HepG2 (cell line): ENCODE data around the gene CACNA1H. TPM values are rescaled to one million over a fixed set of nuclear protein-coding genes. Genes with fewer than 3 reads are reported as not detected.

Experiments used
- CEBPB ChIP-seq: IDR thresholded peaks from 2 replicates; pipeline ENCODE4 v1.6.1; 2011; ENCODE audit warnings: low read depth, low read length, improper control_type of control experiment, borderline replicate concordance
- CHD2 ChIP-seq: IDR thresholded peaks from 2 replicates; pipeline ENCODE4 v1.6.1; 2011; ENCODE audit warnings: low read depth, low read length, improper control_type of control experiment
- FOXK2 ChIP-seq: fragments of 450-650 bp; IDR thresholded peaks from 2 replicates; pipeline ENCODE4 v1.6.1; 2016
- GATA4 ChIP-seq: sonication (generic); IDR thresholded peaks from 2 replicates; pipeline ENCODE4 v1.6.1; 2016; ENCODE audit warnings: antibody characterized with exemption, low read depth, borderline replicate concordance
- HNRNPUL1 ChIP-seq: fragments of 200-400 bp; formaldehyde crosslinking; IDR thresholded peaks from 2 replicates; pipeline ENCODE4 v1.6.1; 2017; ENCODE audit warnings: low read depth, mild to moderate bottlenecking, low read length, moderate library complexity
- RARG ChIP-seq: sonication (generic); formaldehyde crosslinking; IDR thresholded peaks from 2 replicates; pipeline ENCODE4 v1.4.0; 2020; ENCODE audit warnings: low read depth, mild to moderate bottlenecking, missing genetic modification reagents
- SPEN ChIP-seq: sonication (generic); formaldehyde crosslinking; IDR thresholded peaks from 2 replicates; pipeline ENCODE4 v1.5.1; 2020; ENCODE audit warnings: low read depth, mild to moderate bottlenecking, missing genetic modification reagents
- ZNF136 ChIP-seq: sonication (generic); formaldehyde crosslinking; IDR thresholded peaks from 2 replicates; pipeline ENCODE4 v1.8.1; 2022; ENCODE audit warnings: low read depth, mild to moderate bottlenecking, moderate library complexity, missing genetic modification reagents
- ZNF232 ChIP-seq: sonication (generic); formaldehyde crosslinking; IDR thresholded peaks from 2 replicates; pipeline ENCODE4 v1.4.0; 2020; ENCODE audit warnings: missing genetic modification reagents, borderline replicate concordance
- ZNF329 ChIP-seq: sonication (generic); formaldehyde crosslinking; IDR thresholded peaks from 2 replicates; pipeline ENCODE4 v1.9.0; 2021; ENCODE audit warnings: low read depth, mild to moderate bottlenecking, missing genetic modification reagents
- ZNF484 ChIP-seq: sonication (generic); formaldehyde crosslinking; IDR thresholded peaks from 2 replicates; pipeline ENCODE4 v1.5.1; 2020; ENCODE audit warnings: mild to moderate bottlenecking, low read depth, missing genetic modification reagents, borderline replicate concordance
- ZNF570 ChIP-seq: sonication (generic); formaldehyde crosslinking; IDR thresholded peaks from 2 replicates; pipeline ENCODE4 v1.4.0; 2020; ENCODE audit warnings: mild to moderate bottlenecking, missing genetic modification reagents, borderline replicate concordance
- ZNF614 ChIP-seq: IDR thresholded peaks from 2 replicates; pipeline ENCODE4 v1.6.1; 2018; ENCODE audit warnings: missing biosample characterization, missing genetic modification reagents, inconsistent platforms, borderline replicate concordance
- polyA plus RNA-seq, 8 experiments: library from polyadenylated mRNA; depleted of rRNA in 3 of 8; stranded (reverse) in 7 of 8; unstranded in 1 of 8; fragments of >200 nt; fragmentation: Illumina TruSeq in 4 of 8; extraction: Trizol in 4 of 8; gene quantifications; 2 replicates each; pipeline versions ENCODE4 v1.2.1 to v1.2.3, GENCODE V29; 2011 to 2016; ENCODE audit warnings: low read depth in 4 of 8, missing spikeins in 1 of 8, mixed read lengths in 1 of 8; ENCODE audit not compliant: insufficient read depth in 1 of 8
- total RNA-seq, 5 experiments: library from RNA; depleted of rRNA; stranded (reverse); fragments of >200 nt; fragmentation: Illumina TruSeq; extraction: Trizol; gene quantifications; 2 replicates each; pipeline ENCODE4 v1.2.3, GENCODE V29; 2016; ENCODE audit warnings: low read depth in 1 of 5
- TF ChIP-seq, protein P1 (sequence below): sonication (generic); formaldehyde crosslinking; IDR thresholded peaks from 2 replicates; pipeline ENCODE4 v1.4.0; 2020; ENCODE audit warnings: missing genetic modification reagents, low read depth, mild to moderate bottlenecking, borderline replicate concordance
- TF ChIP-seq, protein P2 (sequence below): IDR thresholded peaks from 2 replicates; pipeline ENCODE4 v1.6.1; 2012; ENCODE audit warnings: inconsistent platforms
- TF ChIP-seq, protein P3 (sequence below): sonication (generic); formaldehyde crosslinking; IDR thresholded peaks from 2 replicates; pipeline ENCODE4 v1.5.1; 2020; ENCODE audit warnings: mild to moderate bottlenecking, missing genetic modification reagents, borderline replicate concordance
- TF ChIP-seq, protein P4 (sequence below): sonication (generic); formaldehyde crosslinking; IDR thresholded peaks from 2 replicates; pipeline ENCODE4 v1.8.1; 2023; ENCODE audit warnings: missing genetic modification reagents, inconsistent platforms, borderline replicate concordance
- TF ChIP-seq, protein P5 (sequence below): sonication (generic); formaldehyde crosslinking; IDR thresholded peaks from 2 replicates; pipeline ENCODE4 v1.5.0; 2020; ENCODE audit warnings: missing genetic modification reagents
- TF ChIP-seq, protein P6 (sequence below): IDR thresholded peaks from 2 replicates; pipeline ENCODE4 v1.6.1; 2016; ENCODE audit warnings: missing compliant biosample characterization, missing genetic modification reagents, borderline replicate concordance

CACNA1H gene
- total and polyA plus RNA-seq, 2 of the 13 experiments (the other 11 are each of a cell fraction or from before 2014, with no cell fraction given) = 0.40 to 1.8 TPM

DNA sequence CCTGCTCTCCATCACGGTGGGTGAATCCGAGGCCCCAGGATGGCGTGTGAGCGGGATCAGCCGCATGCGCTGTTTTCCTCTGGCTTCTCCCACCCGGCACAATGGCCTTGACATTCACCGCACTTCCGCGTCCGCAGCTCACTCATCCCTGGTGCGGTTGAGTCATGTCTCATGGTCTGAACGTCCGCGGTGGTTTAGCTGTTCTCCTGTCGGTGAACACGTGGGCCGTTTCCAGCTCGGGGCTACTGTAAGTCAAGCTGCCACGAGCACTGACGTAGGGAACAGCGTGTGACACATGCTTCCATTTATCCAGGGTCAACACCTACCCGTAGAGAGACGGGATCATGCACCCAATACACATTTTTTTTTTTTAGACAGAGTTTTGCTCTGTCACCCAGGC, 15.3 kb upstream of the CACNA1H start (continued):
- no peak for TF ChIP-seq ZNF570
- TF ChIP-seq, protein P1, sequence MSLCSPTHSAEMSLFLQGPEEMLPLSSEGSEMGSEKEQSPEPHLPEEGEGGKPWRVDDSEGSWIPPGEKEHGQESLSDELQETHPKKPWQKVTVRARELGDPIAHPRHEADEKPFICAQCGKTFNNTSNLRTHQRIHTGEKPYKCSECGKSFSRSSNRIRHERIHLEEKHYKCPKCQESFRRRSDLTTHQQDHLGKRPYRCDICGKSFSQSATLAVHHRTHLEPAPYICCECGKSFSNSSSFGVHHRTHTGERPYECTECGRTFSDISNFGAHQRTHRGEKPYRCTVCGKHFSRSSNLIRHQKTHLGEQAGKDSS (CRISPR knock-in tag) = no peak
- no peak for TF ChIP-seq GATA4
- TF ChIP-seq SPEN (CRISPR knock-in tag) = no peak
- TF ChIP-seq, protein P2, sequence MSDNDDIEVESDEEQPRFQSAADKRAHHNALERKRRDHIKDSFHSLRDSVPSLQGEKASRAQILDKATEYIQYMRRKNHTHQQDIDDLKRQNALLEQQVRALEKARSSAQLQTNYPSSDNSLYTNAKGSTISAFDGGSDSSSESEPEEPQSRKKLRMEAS = peak; percentile 82; the same call in 1 of the 2 replicates
- no peak for TF ChIP-seq FOXK2
- TF ChIP-seq ZNF484 (CRISPR knock-in tag) = no peak
- TF ChIP-seq ZNF136 (CRISPR knock-in tag) = no peak
- no peak for TF ChIP-seq RARG (CRISPR knock-in tag)
- TF ChIP-seq, protein P3, sequence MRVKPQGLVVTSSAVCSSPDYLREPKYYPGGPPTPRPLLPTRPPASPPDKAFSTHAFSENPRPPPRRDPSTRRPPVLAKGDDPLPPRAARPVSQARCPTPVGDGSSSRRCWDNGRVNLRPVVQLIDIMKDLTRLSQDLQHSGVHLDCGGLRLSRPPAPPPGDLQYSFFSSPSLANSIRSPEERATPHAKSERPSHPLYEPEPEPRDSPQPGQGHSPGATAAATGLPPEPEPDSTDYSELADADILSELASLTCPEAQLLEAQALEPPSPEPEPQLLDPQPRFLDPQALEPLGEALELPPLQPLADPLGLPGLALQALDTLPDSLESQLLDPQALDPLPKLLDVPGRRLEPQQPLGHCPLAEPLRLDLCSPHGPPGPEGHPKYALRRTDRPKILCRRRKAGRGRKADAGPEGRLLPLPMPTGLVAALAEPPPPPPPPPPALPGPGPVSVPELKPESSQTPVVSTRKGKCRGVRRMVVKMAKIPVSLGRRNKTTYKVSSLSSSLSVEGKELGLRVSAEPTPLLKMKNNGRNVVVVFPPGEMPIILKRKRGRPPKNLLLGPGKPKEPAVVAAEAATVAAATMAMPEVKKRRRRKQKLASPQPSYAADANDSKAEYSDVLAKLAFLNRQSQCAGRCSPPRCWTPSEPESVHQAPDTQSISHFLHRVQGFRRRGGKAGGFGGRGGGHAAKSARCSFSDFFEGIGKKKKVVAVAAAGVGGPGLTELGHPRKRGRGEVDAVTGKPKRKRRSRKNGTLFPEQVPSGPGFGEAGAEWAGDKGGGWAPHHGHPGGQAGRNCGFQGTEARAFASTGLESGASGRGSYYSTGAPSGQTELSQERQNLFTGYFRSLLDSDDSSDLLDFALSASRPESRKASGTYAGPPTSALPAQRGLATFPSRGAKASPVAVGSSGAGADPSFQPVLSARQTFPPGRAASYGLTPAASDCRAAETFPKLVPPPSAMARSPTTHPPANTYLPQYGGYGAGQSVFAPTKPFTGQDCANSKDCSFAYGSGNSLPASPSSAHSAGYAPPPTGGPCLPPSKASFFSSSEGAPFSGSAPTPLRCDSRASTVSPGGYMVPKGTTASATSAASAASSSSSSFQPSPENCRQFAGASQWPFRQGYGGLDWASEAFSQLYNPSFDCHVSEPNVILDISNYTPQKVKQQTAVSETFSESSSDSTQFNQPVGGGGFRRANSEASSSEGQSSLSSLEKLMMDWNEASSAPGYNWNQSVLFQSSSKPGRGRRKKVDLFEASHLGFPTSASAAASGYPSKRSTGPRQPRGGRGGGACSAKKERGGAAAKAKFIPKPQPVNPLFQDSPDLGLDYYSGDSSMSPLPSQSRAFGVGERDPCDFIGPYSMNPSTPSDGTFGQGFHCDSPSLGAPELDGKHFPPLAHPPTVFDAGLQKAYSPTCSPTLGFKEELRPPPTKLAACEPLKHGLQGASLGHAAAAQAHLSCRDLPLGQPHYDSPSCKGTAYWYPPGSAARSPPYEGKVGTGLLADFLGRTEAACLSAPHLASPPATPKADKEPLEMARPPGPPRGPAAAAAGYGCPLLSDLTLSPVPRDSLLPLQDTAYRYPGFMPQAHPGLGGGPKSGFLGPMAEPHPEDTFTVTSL = no peak
- TF ChIP-seq ZNF614 = peak; percentile 69; the same call in 1 of the 2 replicates
- no peak for TF ChIP-seq CHD2
- TF ChIP-seq HNRNPUL1 = no peak
- TF ChIP-seq ZNF232 = no peak
- TF ChIP-seq, protein P4, sequence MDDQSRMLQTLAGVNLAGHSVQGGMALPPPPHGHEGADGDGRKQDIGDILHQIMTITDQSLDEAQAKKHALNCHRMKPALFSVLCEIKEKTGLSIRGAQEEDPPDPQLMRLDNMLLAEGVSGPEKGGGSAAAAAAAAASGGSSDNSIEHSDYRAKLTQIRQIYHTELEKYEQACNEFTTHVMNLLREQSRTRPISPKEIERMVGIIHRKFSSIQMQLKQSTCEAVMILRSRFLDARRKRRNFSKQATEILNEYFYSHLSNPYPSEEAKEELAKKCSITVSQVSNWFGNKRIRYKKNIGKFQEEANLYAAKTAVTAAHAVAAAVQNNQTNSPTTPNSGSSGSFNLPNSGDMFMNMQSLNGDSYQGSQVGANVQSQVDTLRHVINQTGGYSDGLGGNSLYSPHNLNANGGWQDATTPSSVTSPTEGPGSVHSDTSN (CRISPR knock-in tag) = no peak
- TF ChIP-seq ZNF329 (CRISPR knock-in tag) = no peak
- TF ChIP-seq, protein P5, sequence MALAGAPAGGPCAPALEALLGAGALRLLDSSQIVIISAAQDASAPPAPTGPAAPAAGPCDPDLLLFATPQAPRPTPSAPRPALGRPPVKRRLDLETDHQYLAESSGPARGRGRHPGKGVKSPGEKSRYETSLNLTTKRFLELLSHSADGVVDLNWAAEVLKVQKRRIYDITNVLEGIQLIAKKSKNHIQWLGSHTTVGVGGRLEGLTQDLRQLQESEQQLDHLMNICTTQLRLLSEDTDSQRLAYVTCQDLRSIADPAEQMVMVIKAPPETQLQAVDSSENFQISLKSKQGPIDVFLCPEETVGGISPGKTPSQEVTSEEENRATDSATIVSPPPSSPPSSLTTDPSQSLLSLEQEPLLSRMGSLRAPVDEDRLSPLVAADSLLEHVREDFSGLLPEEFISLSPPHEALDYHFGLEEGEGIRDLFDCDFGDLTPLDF (CRISPR knock-in tag) = no peak
- TF ChIP-seq, protein P6, sequence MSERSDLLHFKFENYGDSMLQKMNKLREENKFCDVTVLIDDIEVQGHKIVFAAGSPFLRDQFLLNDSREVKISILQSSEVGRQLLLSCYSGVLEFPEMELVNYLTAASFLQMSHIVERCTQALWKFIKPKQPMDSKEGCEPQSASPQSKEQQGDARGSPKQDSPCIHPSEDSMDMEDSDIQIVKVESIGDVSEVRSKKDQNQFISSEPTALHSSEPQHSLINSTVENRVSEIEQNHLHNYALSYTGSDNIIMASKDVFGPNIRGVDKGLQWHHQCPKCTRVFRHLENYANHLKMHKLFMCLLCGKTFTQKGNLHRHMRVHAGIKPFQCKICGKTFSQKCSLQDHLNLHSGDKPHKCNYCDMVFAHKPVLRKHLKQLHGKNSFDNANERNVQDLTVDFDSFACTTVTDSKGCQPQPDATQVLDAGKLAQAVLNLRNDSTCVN (CRISPR knock-in tag) = peak; percentile 73
- TF ChIP-seq CEBPB = no peak
